OCI-LY3 (cell line): ENCODE measurements around the gene PSMD11.

ENCODE experiments used
- EZH2phosphoT487 ChIP-seq: fragments of 200-600 bp; shearing (Covaris generic); IDR thresholded peaks from 2 replicates; pipeline ENCODE4 v1.6.1; 2018; ENCODE audit warnings: antibody characterized with exemption, mixed run types, low read depth
- TF ChIP-seq, protein P1 (sequence below): fragments of 200-600, 300-600 bp; sonication (generic); IDR thresholded peaks from 2 replicates; pipeline ENCODE4 v1.5.1; 2014; ENCODE audit warnings: antibody characterized with exemption, low read length, low read depth

DNA sequence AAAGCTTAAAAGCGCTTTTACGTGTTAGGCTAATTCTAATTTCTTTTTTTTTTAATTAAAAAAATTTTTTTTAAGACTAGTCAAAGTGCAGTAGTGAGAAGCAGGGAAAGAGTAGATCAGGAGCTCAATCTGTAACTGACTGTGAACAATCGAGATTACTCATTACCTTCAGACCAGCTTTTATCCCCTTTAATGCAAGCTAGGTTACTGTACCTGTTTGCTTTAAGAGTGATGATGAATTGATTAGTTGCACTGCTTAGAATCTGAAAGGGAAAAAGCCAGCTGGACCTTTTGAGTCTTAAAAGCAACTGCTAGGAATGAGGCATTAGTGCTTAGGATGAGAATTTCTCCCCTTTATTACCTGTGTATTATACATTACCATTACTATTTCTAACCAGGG is 19.0 kb downstream of the PSMD11 start:
- no peak for TF ChIP-seq EZH2phosphoT487
- TF ChIP-seq, protein P1, sequence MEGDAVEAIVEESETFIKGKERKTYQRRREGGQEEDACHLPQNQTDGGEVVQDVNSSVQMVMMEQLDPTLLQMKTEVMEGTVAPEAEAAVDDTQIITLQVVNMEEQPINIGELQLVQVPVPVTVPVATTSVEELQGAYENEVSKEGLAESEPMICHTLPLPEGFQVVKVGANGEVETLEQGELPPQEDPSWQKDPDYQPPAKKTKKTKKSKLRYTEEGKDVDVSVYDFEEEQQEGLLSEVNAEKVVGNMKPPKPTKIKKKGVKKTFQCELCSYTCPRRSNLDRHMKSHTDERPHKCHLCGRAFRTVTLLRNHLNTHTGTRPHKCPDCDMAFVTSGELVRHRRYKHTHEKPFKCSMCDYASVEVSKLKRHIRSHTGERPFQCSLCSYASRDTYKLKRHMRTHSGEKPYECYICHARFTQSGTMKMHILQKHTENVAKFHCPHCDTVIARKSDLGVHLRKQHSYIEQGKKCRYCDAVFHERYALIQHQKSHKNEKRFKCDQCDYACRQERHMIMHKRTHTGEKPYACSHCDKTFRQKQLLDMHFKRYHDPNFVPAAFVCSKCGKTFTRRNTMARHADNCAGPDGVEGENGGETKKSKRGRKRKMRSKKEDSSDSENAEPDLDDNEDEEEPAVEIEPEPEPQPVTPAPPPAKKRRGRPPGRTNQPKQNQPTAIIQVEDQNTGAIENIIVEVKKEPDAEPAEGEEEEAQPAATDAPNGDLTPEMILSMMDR: no peak
